Gastroesophageal sphincter (tissue), 3 donors: ENCODE results near the gene DENND5B.

ENCODE experiments used
- POLR2A ChIP-seq, 2 donors: fragments of 450-650 bp; IDR thresholded peaks; one replicate each; pipeline ENCODE4 v1.6.1; 2017; ENCODE audit warnings: antibody characterized with exemption in 2 of 2, mild to moderate bottlenecking in 2 of 2, moderate library complexity in 1 of 2
- TF ChIP-seq, protein P1 (sequence below), 4 experiments: fragments of 200-600 bp in 2 of 4; fragments of 450-650 bp in 2 of 4; sonication (generic) in 1 of 4; IDR thresholded peaks; one replicate each; pipeline ENCODE4 v1.5.1; 2017 to 2019; ENCODE audit warnings: antibody characterized with exemption in 4 of 4, mild to moderate bottlenecking in 2 of 4, moderate library complexity in 2 of 4

DNA sequence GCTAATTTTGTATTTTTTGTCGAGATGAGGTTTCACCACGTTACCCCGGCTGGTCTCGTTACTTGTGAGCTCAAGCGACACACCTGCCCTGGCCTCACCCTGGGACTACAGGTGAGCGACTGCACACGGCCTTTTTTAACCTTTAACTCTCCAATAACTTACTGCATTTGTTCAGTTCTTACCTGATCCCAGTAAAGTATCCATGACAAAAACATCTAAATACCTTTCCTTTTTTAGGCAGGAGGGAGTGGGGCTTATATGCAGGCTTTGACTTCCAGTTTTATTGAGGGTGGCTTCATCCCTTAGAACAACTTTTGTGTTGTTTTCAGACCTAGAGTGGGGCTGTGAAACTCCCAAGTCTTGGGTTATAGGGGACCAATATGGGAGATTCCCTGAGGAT, 68.3 kb downstream of the DENND5B start:
- TF ChIP-seq, protein P1, sequence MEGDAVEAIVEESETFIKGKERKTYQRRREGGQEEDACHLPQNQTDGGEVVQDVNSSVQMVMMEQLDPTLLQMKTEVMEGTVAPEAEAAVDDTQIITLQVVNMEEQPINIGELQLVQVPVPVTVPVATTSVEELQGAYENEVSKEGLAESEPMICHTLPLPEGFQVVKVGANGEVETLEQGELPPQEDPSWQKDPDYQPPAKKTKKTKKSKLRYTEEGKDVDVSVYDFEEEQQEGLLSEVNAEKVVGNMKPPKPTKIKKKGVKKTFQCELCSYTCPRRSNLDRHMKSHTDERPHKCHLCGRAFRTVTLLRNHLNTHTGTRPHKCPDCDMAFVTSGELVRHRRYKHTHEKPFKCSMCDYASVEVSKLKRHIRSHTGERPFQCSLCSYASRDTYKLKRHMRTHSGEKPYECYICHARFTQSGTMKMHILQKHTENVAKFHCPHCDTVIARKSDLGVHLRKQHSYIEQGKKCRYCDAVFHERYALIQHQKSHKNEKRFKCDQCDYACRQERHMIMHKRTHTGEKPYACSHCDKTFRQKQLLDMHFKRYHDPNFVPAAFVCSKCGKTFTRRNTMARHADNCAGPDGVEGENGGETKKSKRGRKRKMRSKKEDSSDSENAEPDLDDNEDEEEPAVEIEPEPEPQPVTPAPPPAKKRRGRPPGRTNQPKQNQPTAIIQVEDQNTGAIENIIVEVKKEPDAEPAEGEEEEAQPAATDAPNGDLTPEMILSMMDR (IDR thresholded peaks at IDR 0.05) = no peak
- TF ChIP-seq POLR2A (IDR thresholded peaks at IDR 0.05) = no peak
